CD4-positive, alpha-beta T cell treated with Interferon alpha-2 for 1 hour (primary cell): ENCODE results near the gene RNF144A.

Experiments used
- DNase-seq, 2 donors: peaks; one replicate each; pipeline ENCODE4 v3.0.0-alpha.2; 2020 to 2022

RNF144A gene

DNA sequence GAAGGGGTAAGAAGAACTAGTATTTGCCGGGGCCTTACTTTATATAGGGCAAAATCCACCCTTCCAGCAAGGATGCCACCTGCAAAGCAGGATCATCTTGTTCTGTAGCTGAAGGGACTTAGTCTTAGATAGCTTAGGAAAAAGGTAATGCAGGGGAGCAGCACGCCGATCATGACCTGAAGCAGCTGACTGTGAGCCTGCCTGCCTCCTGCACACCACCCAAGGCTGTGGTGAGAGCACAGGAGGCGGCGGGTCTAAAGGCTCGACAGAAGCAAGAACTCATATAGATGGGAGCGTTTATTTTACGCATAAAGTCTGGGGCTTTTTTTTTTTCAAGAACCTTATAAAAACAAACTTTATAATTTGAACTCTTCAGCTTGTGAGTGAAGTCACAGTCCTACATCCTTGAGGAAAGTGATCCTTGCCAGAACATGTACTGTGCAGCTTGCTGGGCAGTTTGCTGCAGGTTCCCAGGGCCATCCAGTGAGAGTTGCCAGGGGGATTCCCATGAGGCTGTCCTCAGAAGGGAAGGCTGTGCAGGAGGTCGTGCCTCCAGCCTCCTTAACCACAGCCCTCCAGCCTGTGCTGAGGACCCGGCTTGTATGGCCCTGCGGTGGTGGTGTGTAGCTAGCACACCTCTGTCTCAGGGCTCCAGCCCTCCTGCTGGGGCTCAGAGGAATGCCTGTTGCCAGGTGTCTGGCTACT lies 92.1 kb downstream of the RNF144A start:
- DNase-seq, result no peak

GRCh38 chr2:7010391-7011054 lies 93.3 kb downstream of the RNF144A start:
- no peak for DNase-seq

- no peak for DNase-seq
Observed at GRCh38 chr2:7011356-7012083, 94.3 kb downstream of the RNF144A start.

GRCh38 chr2:7012141-7012764 lies 95.0 kb downstream of the RNF144A start:
- DNase-seq, result no peak

DNA sequence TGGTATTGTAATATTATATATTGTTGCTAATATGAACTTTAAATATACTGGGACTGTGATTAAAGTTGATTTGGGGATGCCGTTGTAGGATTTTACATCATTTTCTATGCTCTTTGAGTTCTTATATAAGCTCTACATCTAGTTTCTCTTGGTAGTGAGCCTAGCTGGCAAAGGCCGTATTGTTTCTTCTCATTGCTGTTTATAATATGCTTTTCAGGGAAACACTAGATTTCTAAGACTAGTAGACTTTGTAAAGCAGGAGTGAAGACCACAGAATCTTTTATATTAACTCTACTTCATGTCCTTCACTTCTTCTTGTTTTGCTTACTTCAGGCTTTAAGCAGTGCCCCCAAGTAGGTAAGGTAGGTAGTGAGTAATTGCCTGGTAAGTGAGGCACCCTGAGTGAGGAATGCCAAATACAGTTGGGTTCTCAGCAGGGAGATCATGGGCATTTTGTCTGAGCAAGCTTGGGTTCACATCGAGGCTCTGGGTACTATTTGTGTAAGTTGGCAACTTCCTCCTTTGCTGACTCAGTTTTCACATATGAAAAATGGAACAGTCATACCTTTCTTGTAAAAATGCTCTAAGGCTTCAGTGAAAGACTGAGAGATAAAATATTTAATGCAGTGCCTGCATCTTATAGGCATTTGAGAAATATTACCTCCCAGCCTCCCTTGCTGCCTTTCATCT lies 96.4 kb downstream of the RNF144A start:
- no peak for DNase-seq

GRCh38 chr2:7014174-7014640 lies 97.0 kb downstream of the RNF144A start:
- peak; percentile 28 to 63 for DNase-seq

DNA sequence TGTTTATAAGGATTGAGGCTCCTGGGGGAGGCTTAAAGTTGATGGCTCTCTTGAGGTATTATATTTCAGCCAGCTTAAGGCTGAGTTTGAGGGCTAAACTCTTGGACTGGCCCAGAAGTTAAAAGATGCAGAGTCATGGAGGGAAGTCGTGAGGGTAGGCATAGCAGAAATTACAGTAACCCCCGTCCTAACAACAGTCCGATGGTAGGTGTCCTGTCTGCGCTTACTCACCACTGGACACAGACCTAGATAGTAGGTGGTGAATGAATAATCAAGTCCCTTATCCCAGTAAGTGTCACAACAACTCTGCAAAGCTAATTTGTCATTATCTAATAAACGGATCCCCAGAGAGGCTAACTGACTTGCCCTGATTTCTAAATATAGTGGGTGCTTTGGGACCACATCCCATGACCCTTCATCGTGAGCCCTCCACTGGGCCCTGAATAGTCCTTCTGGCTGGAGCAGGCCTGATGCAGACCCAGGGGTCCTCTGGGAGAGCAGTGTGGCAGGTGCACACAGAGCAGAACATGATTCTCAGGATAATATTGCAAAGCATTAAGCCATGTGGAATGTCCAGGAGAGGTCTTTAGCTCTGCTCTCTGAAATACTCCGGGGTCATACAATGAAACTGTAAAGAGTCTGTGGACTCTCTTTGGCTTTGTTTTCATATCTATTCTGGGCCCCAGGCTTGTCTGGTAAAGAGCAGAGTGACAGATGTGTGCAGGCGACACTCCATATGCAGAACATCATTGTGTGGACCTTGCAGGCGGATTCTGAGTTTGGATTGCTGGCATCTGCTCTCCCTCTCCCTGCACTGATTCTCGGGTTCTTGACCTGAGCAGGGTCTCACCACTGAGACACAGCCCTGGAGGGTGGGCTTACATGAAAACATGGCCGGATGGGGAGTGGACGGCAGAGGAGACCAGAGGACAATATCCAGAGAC lies 98.1 kb downstream of the RNF144A start:
- no peak for DNase-seq

DNA sequence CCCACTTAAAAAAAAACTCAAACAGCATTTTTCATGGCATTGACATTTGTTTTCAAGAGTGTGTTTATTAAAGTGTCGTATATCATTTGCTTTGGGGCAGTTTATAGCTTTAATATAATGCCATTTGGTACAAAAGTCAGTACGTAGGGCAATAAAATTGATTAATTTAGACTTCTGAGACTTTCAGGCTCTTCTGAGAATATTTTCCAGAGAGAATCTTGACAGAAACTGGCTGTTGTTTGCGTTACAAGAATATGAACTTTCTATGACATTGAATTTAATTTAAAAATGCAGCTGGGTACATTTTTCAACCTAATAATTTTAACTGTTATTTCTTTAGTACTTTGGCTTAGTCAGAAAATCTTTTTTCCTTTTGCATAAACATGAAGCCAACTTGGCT lies 98.9 kb downstream of the RNF144A start:
- no peak for DNase-seq

DNA sequence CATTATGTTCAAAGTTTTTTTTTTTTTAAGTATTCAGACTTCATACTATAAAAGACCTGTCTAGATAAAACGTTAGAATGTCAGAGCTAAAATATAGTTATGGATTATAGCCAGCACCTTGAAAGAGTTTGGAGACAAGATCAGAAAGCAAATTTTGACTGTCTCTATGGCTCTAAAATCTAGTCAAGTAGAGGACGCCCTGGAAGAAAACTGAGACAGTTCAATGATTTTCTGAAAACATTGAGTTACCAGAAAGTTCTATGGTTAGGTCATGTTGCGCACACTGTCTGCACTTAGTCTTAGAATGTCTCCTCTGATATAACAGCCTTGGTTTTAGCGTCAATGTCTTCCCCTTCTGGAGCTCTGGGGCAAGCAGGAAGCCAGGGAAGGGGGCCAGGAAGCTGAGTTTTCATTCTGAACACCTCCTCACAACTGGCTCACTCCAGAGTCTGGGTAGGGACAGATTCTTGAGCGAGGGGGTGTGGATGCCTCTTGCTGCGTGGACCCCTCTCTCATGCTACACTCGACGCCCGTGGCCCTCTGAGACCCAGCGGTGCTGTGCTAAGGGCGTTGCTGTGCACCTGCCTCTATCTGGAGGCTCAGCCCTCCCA lies 99.5 kb downstream of the RNF144A start:
- no peak for DNase-seq

DNA sequence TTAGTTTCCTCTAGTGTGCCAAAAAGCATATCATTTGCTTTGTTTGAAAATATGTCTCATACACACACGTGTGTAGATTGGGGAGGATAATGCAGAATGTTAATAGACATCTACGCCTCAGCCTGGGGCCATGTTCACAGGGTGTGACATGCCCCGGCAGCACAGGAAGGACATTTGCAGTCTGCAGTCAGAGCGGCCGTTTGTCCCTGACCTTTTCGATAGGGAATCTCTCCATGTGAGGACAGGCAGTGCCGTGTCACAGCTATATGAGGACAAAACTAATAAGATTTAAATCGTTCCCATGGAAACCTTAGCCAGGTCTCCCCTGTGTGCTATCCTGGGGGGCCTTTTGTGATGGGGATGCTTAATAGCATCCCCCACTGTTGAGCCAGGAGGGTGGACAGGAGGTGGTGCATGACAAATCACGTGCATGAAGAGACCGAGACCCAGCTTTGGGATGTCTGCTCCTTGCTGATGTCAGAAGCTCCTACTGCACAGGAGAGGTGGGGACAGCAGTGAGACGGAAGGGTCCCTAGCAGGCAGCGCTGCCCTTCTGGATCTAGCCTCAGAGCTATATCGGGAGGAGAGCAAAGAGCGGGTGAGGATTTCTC lies 100.6 kb downstream of the RNF144A start:
- DNase-seq, result no peak

- DNase-seq, result no peak
Observed at GRCh38 chr2:7018282-7018701, 101.1 kb downstream of the RNF144A start.

- DNase-seq, result no peak
Observed at GRCh38 chr2:7018767-7019166, 101.6 kb downstream of the RNF144A start.

DNA sequence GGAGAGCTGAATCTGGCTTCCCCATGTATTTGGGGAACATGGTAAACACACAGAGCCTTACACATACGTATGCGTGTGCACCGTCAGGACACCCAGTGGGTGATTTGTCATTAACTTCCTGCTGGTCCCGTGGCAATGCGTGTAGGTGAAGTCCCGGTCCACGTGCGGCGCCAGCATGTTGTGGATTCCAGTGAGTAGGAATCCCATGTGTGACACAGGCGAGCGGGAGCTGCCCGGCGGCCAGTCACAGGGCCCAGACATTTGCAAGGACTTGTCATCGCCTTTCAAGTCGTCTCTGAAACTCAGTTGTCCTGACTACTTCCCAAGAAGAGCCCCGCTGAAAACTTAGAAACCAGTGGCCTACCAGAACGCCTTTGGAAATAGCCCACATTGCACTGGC lies 102.0 kb downstream of the RNF144A start:
- no peak for DNase-seq

DNA sequence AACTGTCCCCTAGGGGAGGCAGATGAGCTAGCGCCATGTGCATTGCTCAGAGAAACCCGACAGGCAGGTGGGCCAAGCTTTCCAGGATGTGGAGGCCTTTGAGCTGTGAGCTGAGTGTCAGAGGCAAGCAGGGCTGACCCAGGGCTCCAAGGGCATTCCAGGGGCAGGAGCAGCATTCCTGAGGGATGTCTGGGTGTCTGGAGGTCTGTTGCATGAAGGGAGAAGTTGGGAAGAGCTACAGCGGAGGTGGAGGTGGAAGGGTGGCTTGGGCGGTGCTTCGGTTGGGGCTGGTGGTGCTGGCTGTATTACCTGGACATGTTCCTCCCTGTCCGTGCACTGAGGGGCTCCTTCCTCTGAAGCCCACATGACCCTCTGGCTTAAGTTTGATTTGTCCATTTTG lies 102.8 kb downstream of the RNF144A start:
- no peak for DNase-seq

- DNase-seq, result no peak
Observed at GRCh38 chr2:7020468-7020867, 103.3 kb downstream of the RNF144A start.

- no peak for DNase-seq
Observed at GRCh38 chr2:7020939-7021470, 103.8 kb downstream of the RNF144A start.

DNA sequence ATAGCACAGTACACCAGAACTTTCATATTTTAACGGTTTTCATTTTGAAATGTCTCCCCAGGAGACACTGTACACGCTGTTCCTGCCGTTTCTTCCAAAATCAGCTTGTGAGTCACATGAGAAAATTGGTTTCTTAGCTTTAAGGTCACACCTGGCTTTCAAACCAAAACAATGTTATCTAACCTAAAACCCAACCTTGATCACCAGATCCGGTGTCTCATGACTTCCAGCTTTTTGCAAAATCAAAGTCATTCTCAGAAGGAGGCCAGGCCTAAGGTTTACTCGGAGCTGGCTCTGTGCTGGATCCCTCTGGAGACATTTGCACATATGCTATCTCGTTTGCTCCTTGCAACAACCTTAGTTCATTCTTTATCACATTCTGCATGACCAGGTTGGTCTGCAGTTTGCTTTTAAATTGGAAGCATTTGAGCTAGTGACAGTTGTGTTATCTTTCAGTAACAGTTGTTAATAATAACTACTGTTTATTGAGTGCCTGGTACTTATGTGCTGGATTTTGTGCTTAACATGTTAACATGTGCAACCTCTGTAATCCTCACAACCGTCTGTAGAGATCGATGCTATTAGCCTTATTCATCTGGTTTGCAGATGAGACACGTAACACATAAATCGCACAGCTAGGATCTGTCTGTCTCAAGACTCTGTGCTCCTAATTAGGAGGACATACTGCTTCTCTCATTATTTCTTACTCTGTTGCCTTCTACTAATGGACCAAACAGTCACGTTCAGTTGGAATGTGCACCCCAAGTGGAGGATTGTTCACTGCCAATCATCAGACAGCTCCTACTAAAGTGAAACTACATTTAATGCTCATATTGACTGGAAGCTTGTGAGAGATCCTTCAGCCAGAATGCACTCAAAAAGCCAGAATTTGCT lies 105.5 kb downstream of the RNF144A start:
- no peak for DNase-seq

DNA sequence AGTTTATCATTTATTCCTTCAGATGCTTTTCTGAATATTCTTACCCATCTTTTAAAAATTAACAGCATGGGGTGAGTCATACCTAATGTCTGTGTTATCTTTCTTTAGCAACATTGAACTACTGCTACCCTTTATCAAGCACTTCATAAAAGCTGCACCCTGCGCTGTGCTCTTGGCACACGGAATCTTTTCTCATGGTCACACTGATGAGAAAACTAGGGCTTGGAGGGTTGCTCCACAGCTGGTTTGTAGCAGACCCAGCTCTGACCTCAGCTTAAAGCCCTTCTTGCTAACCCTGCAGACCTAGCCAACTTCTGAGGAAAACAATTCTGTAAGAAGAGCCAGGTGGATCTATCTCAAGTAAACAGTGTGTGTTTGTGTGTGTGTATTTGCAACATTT lies 106.3 kb downstream of the RNF144A start:
- DNase-seq, result no peak

DNA sequence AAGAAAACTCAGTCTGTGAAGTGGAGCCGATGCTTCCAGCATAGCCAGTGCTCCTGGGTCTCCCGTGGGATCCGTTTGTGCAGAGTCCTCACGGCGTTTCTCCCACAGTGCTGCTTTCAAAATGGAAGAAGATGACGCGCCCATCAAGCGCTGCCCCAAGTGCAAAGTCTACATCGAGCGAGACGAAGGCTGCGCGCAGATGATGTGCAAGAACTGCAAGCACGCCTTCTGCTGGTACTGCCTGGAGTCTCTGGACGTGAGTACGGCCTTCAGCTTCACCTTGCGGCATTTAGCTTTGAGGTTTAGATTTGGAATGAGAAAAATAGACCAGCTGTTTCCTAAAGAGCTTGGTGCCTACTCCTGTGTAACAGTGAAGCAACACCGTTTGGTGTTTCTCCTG lies 107.0 kb downstream of the RNF144A start:
- no peak for DNase-seq
